Activated B cell treated with CpG ODN at 0.5 μM for 24 hours (primary cell): ENCODE measurements around the gene POP7. TPM values are rescaled to one million over a fixed set of nuclear protein-coding genes. Genes with fewer than 3 reads are reported as not detected.
A peak's percentile ranks its signal among the peaks of the same experiment; 100 is the strongest.

Experiments
- ATAC-seq: fragments of 200-7000 bp; cut with Tn5 transposase; one replicate; pipeline ENCODE4 v1.10.0; 2021; ENCODE audit warnings: low read depth, mild to moderate bottlenecking, moderate library complexity
- CTCF ChIA-PET: fragments of 350-600 bp; sonication (Branson Sonifier 250); formaldehyde crosslinking; loops from one replicate; lab custom pipeline; 2021; ENCODE audit warnings: antibody characterized with exemption; lab: Charles Lee
- POLR2A ChIA-PET: fragments of 350-600 bp; sonication (Branson Sonifier 250); formaldehyde crosslinking; loops from one replicate; lab custom pipeline; 2021; ENCODE audit warnings: antibody characterized with exemption; lab: Charles Lee
- DNase-seq: peaks from one replicate; pipeline ENCODE4 v3.0.0; 2022
- H3K27ac Mint-ChIP-seq: one replicate; pipeline ENCODE4 v1.8.0; 2020; ENCODE audit warnings: mixed read lengths
- H3K27me3 Mint-ChIP-seq: one replicate; pipeline ENCODE4 v1.8.0; 2021; ENCODE audit warnings: mixed read lengths
- H3K36me3 Mint-ChIP-seq: one replicate; pipeline ENCODE4 v1.8.0; 2021; ENCODE audit warnings: low read depth, mixed read lengths
- H3K4me1 Mint-ChIP-seq: one replicate; pipeline ENCODE4 v1.8.0; 2021; ENCODE audit warnings: mixed read lengths
- H3K4me3 Mint-ChIP-seq: one replicate; pipeline ENCODE4 v1.8.0; 2020; ENCODE audit warnings: mild to moderate bottlenecking, mixed read lengths
- H3K9me3 Mint-ChIP-seq: one replicate; pipeline ENCODE4 v1.8.0; 2020; ENCODE audit warnings: mixed read lengths
- CTCF ChIP-seq: fragments of 200-600 bp; IDR thresholded peaks from one replicate; pipeline ENCODE4 v1.8.0; 2022; ENCODE audit warnings: antibody characterized with exemption, mild to moderate bottlenecking
- intact Hi-C: fragments of 100-400 bp; cut with micrococcal nuclease; formaldehyde crosslinking; loops from one replicate; pipeline ENCODE4 v1.15.1; 2024
- total RNA-seq: library from RNA; stranded (reverse); gene quantifications from 2 replicates; pipeline ENCODE4 v1.2.3, GENCODE V29; 2022

POP7 gene
- total RNA-seq, 1 donor from 2014 or later: 21.7 TPM

GRCh38 chr7:100730136-100730800 lies 24.3 kb downstream of the POP7 start:
- POLR2A ChIA-PET: interaction anchor here (0.6 kb wide), 1 partner anchor 97 kb away, joined by 8 read pairs; no protein-coding TSS in a partner anchor

GRCh38 chr7:100731937-100732636 lies 26.2 kb downstream of the POP7 start:
- intact Hi-C loops: no loop called here
- H3K27ac Mint-ChIP-seq: no peak overlapping the region
- TF ChIP-seq CTCF: no peak
- no peaks in the 10 kb centered on the region for H3K9me3 Mint-ChIP-seq
- H3K36me3 Mint-ChIP-seq: no peaks in the 10 kb centered on the region
- ChIA-PET CTCF (no interaction called here), POLR2A (interaction anchor here (0.6 to 0.8 kb wide), 3 partner anchors 27 to 1125 kb away, joined by 3 to 4 read pairs (median 4); partner anchors contain the start of gene POP7)
- peaks cover 12% of the 10 kb centered on the region for H3K27me3 Mint-ChIP-seq
- peaks cover 14% of the 10 kb centered on the region for H3K4me1 Mint-ChIP-seq
- DNase-seq (no peak), ATAC-seq (peak; percentile 37)
- H3K4me3 Mint-ChIP-seq: no peak overlapping the region

More at GRCh38 chr7:100730136-100730800, 24.3 kb downstream of the POP7 start:
- ATAC-seq (no peak), DNase-seq (no peak)
- H3K4me1 Mint-ChIP-seq: peaks cover 14% of the 10 kb centered on the region
- peaks cover 12% of the 10 kb centered on the region for H3K27me3 Mint-ChIP-seq
- no peaks in the 10 kb centered on the region for H3K9me3 Mint-ChIP-seq
- no peak overlapping the region for H3K27ac Mint-ChIP-seq
- H3K4me3 Mint-ChIP-seq: no peak overlapping the region
- no peaks in the 10 kb centered on the region for H3K36me3 Mint-ChIP-seq
- CTCF ChIA-PET: interaction anchor here (0.7 kb wide), 1 partner anchor 122 kb away, joined by 3 read pairs; no protein-coding TSS in a partner anchor
- intact Hi-C loops: no loop called here
- TF ChIP-seq CTCF: no peak

- CTCF ChIA-PET: no interaction called here
- POLR2A ChIA-PET: interaction anchor here (0.5 kb wide), 1 partner anchor 9 kb away, joined by 3 read pairs; no protein-coding TSS in a partner anchor
- no peak overlapping the region for H3K4me3 Mint-ChIP-seq
Observed at GRCh38 chr7:100735730-100736129, 29.8 kb downstream of the POP7 start.

GRCh38 chr7:100736671-100737070 lies 30.8 kb downstream of the POP7 start:
- Mint-ChIP-seq H3K4me3 (no peak overlapping the region), H3K4me1 (peaks cover 14% of the 10 kb centered on the region), H3K36me3 (no peaks in the 10 kb centered on the region), H3K27ac (no peak overlapping the region), H3K27me3 (peaks cover 4% of the 10 kb centered on the region), H3K9me3 (no peaks in the 10 kb centered on the region)
- intact Hi-C loops: no loop called here
- ChIA-PET POLR2A (no interaction called here), CTCF (no interaction called here)
- DNase-seq: no peak
- no peak for TF ChIP-seq CTCF
- no peak for ATAC-seq

More at GRCh38 chr7:100735730-100736129, 29.8 kb downstream of the POP7 start:
- Mint-ChIP-seq H3K4me1 (peaks cover 14% of the 10 kb centered on the region), H3K27me3 (peaks cover 4% of the 10 kb centered on the region), H3K27ac (no peak overlapping the region), H3K9me3 (no peaks in the 10 kb centered on the region), H3K36me3 (no peaks in the 10 kb centered on the region)
- no peak for TF ChIP-seq CTCF
- intact Hi-C loops: no loop called here
- no peak for DNase-seq
- ATAC-seq: no peak

- ATAC-seq: no peak
- Mint-ChIP-seq H3K9me3 (no peaks in the 10 kb centered on the region), H3K36me3 (no peaks in the 10 kb centered on the region), H3K4me1 (no peaks in the 10 kb centered on the region), H3K4me3 (no peak overlapping the region), H3K27ac (no peak overlapping the region), H3K27me3 (no peaks in the 10 kb centered on the region)
- TF ChIP-seq CTCF: no peak
- ChIA-PET CTCF (no interaction called here), POLR2A (no interaction called here)
- no peak for DNase-seq
- intact Hi-C loops: no loop called here
Observed at GRCh38 chr7:100739934-100740333, 34.0 kb downstream of the POP7 start.
